ENCODE measurements around the gene DUSP14. TPM values are rescaled to one million over a fixed set of nuclear protein-coding genes. Genes with fewer than 3 reads are reported as not detected.

Gene DUSP14
- total and polyA plus RNA-seq, 2 of the 8 experiments (the other 6 are each of a cell fraction or from before 2014, with no cell fraction given), result 22.1 to 37.9 TPM

GRCh38 chr17:37485938-37486570, 3.6 kb upstream of the DUSP14 start:
- H3K27me3 ChIP-seq (replicated peaks in 1 of 4; ENCODE audit: control insufficient read depth in 3 of 4, extremely low read depth in 1 of 4, insufficient read depth in 3 of 4, low read length in 3 of 4), result peaks cover 0 to 3% (median 0%) of the 10 kb centered on the region in 4 experiments; a peak in 4 of 7 replicates
- TF ChIP-seq MAX (IDR thresholded peaks at IDR 0.05) (no peak), KDM5A (IDR thresholded peaks at IDR 0.05; ENCODE audit: low read length) (no peak), BCL11A (IDR thresholded peaks at IDR 0.05; ENCODE audit: low read depth in 2 of 2, low read length in 2 of 2) (no peak), SIRT6 (IDR thresholded peaks at IDR 0.05; ENCODE audit: low read length) (no peak)
- TF ChIP-seq, protein P1, sequence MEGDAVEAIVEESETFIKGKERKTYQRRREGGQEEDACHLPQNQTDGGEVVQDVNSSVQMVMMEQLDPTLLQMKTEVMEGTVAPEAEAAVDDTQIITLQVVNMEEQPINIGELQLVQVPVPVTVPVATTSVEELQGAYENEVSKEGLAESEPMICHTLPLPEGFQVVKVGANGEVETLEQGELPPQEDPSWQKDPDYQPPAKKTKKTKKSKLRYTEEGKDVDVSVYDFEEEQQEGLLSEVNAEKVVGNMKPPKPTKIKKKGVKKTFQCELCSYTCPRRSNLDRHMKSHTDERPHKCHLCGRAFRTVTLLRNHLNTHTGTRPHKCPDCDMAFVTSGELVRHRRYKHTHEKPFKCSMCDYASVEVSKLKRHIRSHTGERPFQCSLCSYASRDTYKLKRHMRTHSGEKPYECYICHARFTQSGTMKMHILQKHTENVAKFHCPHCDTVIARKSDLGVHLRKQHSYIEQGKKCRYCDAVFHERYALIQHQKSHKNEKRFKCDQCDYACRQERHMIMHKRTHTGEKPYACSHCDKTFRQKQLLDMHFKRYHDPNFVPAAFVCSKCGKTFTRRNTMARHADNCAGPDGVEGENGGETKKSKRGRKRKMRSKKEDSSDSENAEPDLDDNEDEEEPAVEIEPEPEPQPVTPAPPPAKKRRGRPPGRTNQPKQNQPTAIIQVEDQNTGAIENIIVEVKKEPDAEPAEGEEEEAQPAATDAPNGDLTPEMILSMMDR (IDR thresholded peaks at IDR 0.05; ENCODE audit: control extremely low read depth in 1 of 3, insufficient read depth in 1 of 3, low read depth in 1 of 3, low read length in 3 of 3), result no peak
- no peak overlapping the region for H3K4me2 ChIP-seq (ENCODE audit: insufficient read depth in 1 of 2, low read depth in 2 of 2, low read length in 2 of 2)
- no peaks in the 10 kb centered on the region for H3K9me3 ChIP-seq (ENCODE audit: insufficient read depth in 2 of 2, low read depth in 1 of 2, low read length in 1 of 2)
- H2BK5ac ChIP-seq (ENCODE audit: low read depth, low read length), result no peak overlapping the region
- ChIA-PET CTCF (ENCODE audit: partially characterized antibody) (interaction anchor here (0.8 to 2.4 kb wide), 4 partner anchors 33 to 113 kb away, joined by 3 to 5 read pairs (median 4); no protein-coding TSS in a partner anchor), POLR2A (ENCODE audit: partially characterized antibody) (no interaction called here)
- no peak overlapping the region for H3K9ac ChIP-seq (replicated peaks in 1 of 4; ENCODE audit: extremely low read depth in 1 of 4, low read depth in 3 of 4, low read length in 3 of 4)
- no peak overlapping the region for H2BK12ac ChIP-seq (ENCODE audit: low read depth, low read length)
- H2AK5ac ChIP-seq (ENCODE audit: low read depth, low read length), result no peak overlapping the region
- no peak overlapping the region for H2AFZ ChIP-seq (ENCODE audit: low read length)
- no peak overlapping the region for H3K4ac ChIP-seq (replicated peaks; ENCODE audit: insufficient read length, low read depth, low read length)
- H3K14ac ChIP-seq (ENCODE audit: insufficient read length), result no peak overlapping the region
- no peak overlapping the region for H2BK20ac ChIP-seq (ENCODE audit: low read length)
- H4K5ac ChIP-seq (ENCODE audit: insufficient read length, low read depth, low read length), result no peak overlapping the region
- no peak overlapping the region for H2BK120ac ChIP-seq (replicated peaks; ENCODE audit: low read depth, low read length)
- no peak overlapping the region for H3K27ac ChIP-seq (ENCODE audit: low read depth, low read length)
- H2BK15ac ChIP-seq (ENCODE audit: low read length), result no peak overlapping the region
- peaks cover 11% of the 10 kb centered on the region for H3K23me2 ChIP-seq (ENCODE audit: low read depth, low read length)
- H3K56ac ChIP-seq (replicated peaks; ENCODE audit: insufficient read length, low read depth, low read length), result no peak overlapping the region
- H4K20me1 ChIP-seq (replicated peaks in 1 of 2; ENCODE audit: control insufficient read depth in 1 of 2, insufficient read depth in 2 of 2, low read length in 2 of 2), result no peaks in the 10 kb centered on the region
- no peak overlapping the region for H3K4me3 ChIP-seq (ENCODE audit: extremely low read depth in 1 of 4, insufficient read depth in 2 of 4, low read depth in 3 of 4, low read length in 4 of 4)
- DNase-seq (ENCODE audit: low read depth in 1 of 2, low spot score in 2 of 2), result no peak
- no peak overlapping the region for H3K23ac ChIP-seq (ENCODE audit: insufficient read length)
- no peaks in the 10 kb centered on the region for H3K79me1 ChIP-seq (ENCODE audit: low read depth, low read length)
- H4K91ac ChIP-seq (replicated peaks; ENCODE audit: insufficient read length, low read length), result no peak overlapping the region
- FAIRE-seq, result no peak
- no peak overlapping the region for H3K18ac ChIP-seq (ENCODE audit: extremely low read depth, low read length)
- 88% methylated on average over 1 of the region's 1 CpG; no CpG with 5 or more reads in 1 of the 2 experiments for WGBS, 2 experiments (ENCODE audit: extremely low coverage in 1 of 2, insufficient coverage in 1 of 2, insufficient read length in 1 of 2, insufficient replicate concordance in 2 of 2, low coverage in 1 of 2, low lambda C conversion rate in 2 of 2, missing lambda C conversion rate in 1 of 2)
- peaks cover 0 to 3% of the 10 kb centered on the region in 2 experiments; a peak in 2 of 4 replicates for H3K79me2 ChIP-seq (ENCODE audit: control insufficient read depth in 1 of 2, insufficient read depth in 2 of 2, low read length in 2 of 2)
- peaks cover 5 to 17% (median 12%) of the 10 kb centered on the region in 4 experiments for H3K4me1 ChIP-seq (replicated peaks in 1 of 4; ENCODE audit: control insufficient read depth in 3 of 4, insufficient read depth in 4 of 4, low read length in 3 of 4)
- no peaks in the 10 kb centered on the region for H3K36me3 ChIP-seq (ENCODE audit: control insufficient read depth in 2 of 4, insufficient read depth in 4 of 4, low read length in 3 of 4)
- no peak overlapping the region for H4K8ac ChIP-seq (ENCODE audit: extremely low read depth, insufficient read depth, low read length)
